Pancreas (tissue), 10 donors: ENCODE results near the gene CLSTN3. TPM values are rescaled to one million over a fixed set of nuclear protein-coding genes. Genes with fewer than 3 reads are reported as not detected.

Experiments
- ATAC-seq, 4 donors: fragments of 200-7000 bp; cut with Tn5 transposase; one replicate each; pipeline versions ENCODE4 v1.8.0 to v1.9.1; 2020; ENCODE audit warnings: mild to moderate bottlenecking in 4 of 4, moderate library complexity in 4 of 4
- DNase-seq, 6 donors: peaks; one replicate each; pipeline ENCODE4 v3.0.0-alpha.2; 2020
- FAIRE-seq: peaks from 2 replicates; lab custom pipeline; 2012; peaks lifted over from hg19 to GRCh38; lab: Jason Lieb, UNC
- H3K27ac ChIP-seq, 4 donors: fragments of 200-600 bp; sonication (generic); 1 replicate in 3 of 4; 2 replicates in 1 of 4; pipeline versions ENCODE4 v1.5.0 to v1.8.0; 2020
- H3K27me3 ChIP-seq, 4 donors: fragments of 200-600 bp; one replicate each; pipeline ENCODE4 v1.8.0; 2021
- H3K36me3 ChIP-seq, 3 donors: fragments of 200-600 bp; sonication (generic) in 1 of 3; one replicate each; pipeline versions ENCODE4 v1.5.0 to v1.8.0; 2020 to 2021
- H3K4me1 ChIP-seq, 3 donors: fragments of 200-600 bp; one replicate each; pipeline ENCODE4 v1.8.0; 2021
- H3K4me3 ChIP-seq, 4 donors: fragments of 200-600 bp; sonication (generic) in 2 of 4; one replicate each; pipeline versions ENCODE4 v1.5.0 to v1.8.0; 2020 to 2021
- H3K9me3 ChIP-seq, 4 donors: fragments of 200-600 bp; one replicate each; pipeline ENCODE4 v1.8.0; 2021
- WGBS, 2 donors: extraction: QIAGEN DNeasy Blood & Tissue Kit; methylation state at CpG; one replicate each; pipeline ENCODE4 v1.1.7; 2013; 5-methylcytosine and 5-hydroxymethylcytosine counted together
- intact Hi-C, 3 donors: fragments of 100-400 bp; cut with DNase I; formaldehyde crosslinking; loops; one replicate each; pipeline versions ENCODE4 v1.11.1 to v1.14.2; 2022
- polyA plus RNA-seq, 2 donors: library from polyadenylated mRNA; stranded (reverse); fragments of 200-250 nt; gene quantifications; one replicate each; pipeline ENCODE4 v1.2.3, GENCODE V29; 2013
- total RNA-seq, 6 donors: library from RNA; stranded (reverse); fragmentation: NEBNext Ultra II Directional in 4 of 6; extraction: Animal tissue kit (Norgen Biotek cat#: 25700) in 4 of 6; gene quantifications; one replicate each; pipeline versions ENCODE4 v1.2.1 to v1.2.4, GENCODE V29; 2021 to 2023
- TF ChIP-seq, protein P1 (sequence below), 4 donors: fragments of 200-600 bp; sonication (generic) in 3 of 4; IDR thresholded peaks; one replicate each; pipeline versions ENCODE4 v1.5.0 to v1.8.0; 2021; ENCODE audit warnings: antibody characterized with exemption in 4 of 4
- donor health status: healthy with polysubstance abuse.
- donor health status: DM: no; HTN: no; CAD: no; lungs with moderate emphysema.
- donor health status: DM: no; HTN: no; CAD: no.
- donor health status: control.
- donor health status: control.
- donor health status: Bipolar disorder and iron deficiency.
- donor health status: DM: yes; HTN: yes; CAD: no.
- donor health status: DM: no; HTN: no; CAD: no.
- donor health status: DM: no; HTN: no; CAD: no.
- donor health status: DM: yes; HTN: yes; CAD: no.

The CLSTN3 gene
- total and polyA plus RNA-seq, 8 donors: 7.8 to 26.2 (median 18.0) TPM

DNA sequence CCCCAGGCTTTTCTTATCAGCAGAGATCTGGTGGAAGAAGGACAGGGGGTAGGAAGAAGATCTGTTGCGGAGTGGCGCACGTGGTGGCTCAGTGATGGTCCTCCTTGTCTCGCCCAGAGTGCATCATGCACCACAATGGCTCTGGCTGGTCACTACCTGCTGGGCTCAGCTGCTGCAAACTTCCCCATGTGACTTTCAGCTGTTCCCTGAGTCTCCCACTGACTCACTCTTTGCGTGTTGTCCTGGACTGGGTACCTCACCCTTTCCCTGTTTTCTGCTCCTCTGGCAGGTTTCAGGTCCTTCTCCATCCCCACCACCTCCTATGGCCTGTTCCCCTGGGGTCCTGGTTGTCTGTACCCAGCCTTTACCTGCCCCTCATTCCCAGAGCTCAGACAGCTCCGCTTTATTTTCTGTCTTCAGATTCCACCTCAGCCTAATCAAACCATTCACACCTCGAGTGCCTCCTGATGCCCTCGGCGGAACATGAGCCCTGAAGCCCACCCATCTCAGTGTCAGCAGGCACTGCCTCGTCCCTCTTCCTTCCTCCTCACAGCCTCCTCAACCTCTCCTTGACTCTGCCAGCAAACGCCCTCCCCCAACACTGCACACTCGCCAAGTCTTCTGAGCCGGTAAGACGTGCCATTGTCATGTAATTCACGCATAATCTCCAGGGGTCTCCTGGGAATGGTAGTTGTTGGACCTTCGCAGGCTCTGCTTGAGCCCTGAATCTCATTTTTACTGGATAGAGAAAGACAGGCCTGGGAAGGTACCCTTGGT is 39.8 kb upstream of the CLSTN3 start:
- DNase-seq: no peak
- H3K27me3 ChIP-seq: no peaks in the 10 kb centered on the region
- FAIRE-seq: no peak
- no peak for ATAC-seq
- no peak overlapping the region for H3K4me3 ChIP-seq
- TF ChIP-seq, protein P1, sequence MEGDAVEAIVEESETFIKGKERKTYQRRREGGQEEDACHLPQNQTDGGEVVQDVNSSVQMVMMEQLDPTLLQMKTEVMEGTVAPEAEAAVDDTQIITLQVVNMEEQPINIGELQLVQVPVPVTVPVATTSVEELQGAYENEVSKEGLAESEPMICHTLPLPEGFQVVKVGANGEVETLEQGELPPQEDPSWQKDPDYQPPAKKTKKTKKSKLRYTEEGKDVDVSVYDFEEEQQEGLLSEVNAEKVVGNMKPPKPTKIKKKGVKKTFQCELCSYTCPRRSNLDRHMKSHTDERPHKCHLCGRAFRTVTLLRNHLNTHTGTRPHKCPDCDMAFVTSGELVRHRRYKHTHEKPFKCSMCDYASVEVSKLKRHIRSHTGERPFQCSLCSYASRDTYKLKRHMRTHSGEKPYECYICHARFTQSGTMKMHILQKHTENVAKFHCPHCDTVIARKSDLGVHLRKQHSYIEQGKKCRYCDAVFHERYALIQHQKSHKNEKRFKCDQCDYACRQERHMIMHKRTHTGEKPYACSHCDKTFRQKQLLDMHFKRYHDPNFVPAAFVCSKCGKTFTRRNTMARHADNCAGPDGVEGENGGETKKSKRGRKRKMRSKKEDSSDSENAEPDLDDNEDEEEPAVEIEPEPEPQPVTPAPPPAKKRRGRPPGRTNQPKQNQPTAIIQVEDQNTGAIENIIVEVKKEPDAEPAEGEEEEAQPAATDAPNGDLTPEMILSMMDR (IDR thresholded peaks at IDR 0.05): no peak
- peaks cover 0 to 7% (median 0%) of the 10 kb centered on the region in 3 donors for H3K4me1 ChIP-seq
- WGBS, 2 donors: 68 to 78% methylated on average over 16 of the region's 16 CpGs
- intact Hi-C loops: loop anchor here in 1 of 3 donors (10.0 kb wide), 1 partner anchor 166 kb away; the partner anchor contains the start of gene ATN1
- H3K9me3 ChIP-seq: no peaks in the 10 kb centered on the region
- H3K27ac ChIP-seq: no peak overlapping the region
- H3K36me3 ChIP-seq: no peaks in the 10 kb centered on the region

DNA sequence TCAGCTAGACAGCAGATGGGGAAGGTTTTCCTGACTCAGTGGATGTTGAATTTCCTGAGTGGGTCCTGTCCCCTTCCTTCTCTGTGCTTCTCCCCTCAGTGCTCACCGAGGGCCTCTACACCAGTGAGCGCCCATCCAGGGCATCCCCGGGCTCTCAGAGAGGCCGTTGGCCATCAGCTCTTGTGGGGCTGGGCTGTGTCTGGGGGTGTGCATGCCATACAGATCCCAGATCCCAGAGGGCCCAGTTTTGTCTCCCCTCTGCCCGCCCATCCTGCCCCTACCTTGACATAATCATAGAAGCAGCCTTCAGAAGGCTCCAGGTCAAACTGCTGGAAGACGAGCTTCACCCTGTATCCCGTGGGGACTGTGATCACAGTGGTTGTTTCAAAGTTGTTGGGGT is 39.0 kb upstream of the CLSTN3 start:
- intact Hi-C loops: loop anchor here in 1 of 3 donors (10.0 kb wide), 1 partner anchor 166 kb away; the partner anchor contains the start of gene ATN1
- TF ChIP-seq, protein P1 (IDR thresholded peaks at IDR 0.05): no peak
- FAIRE-seq (no peak), ATAC-seq (no peak), DNase-seq (no peak)
- no peaks in the 10 kb centered on the region for H3K9me3 ChIP-seq
- no peaks in the 10 kb centered on the region for H3K27me3 ChIP-seq
- peak overlapping the region in 1 of 4 donors; percentile 54 for H3K4me3 ChIP-seq
- H3K4me1 ChIP-seq: peaks cover 0 to 7% (median 0%) of the 10 kb centered on the region in 3 donors
- 71 to 79% methylated on average over 7 of the region's 7 CpGs for WGBS, 2 donors
- no peak overlapping the region for H3K27ac ChIP-seq
- H3K36me3 ChIP-seq: no peaks in the 10 kb centered on the region

DNA sequence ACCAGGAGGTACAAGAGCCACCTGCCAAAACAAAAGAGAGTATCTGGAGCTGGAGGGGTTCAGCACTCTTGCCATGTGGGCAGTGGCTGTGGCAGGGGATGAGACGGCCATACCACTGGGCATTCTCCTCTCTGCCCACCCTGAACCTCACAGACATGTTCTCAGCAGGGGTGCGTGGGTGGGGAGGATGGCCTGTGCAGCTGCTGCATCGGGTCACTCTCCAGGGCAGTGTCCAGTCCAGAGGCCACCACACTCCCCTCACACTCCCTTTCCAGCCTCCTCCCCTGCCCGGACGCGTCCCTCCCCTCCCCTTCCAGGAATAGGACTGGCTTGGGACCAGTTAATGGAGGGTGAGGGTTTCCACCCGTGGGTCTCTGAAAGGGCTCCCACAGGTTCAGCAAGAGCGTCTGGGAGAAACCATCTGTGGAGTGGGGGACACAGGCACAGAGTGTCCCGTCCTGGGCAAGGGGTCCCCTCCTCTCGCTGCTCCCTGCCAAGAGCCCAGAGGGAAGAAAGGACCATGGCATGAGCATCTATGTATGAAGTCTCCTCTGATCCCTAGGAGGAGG is 38.4 kb upstream of the CLSTN3 start:
- Histone ChIP-seq H3K9me3 (no peaks in the 10 kb centered on the region), H3K27me3 (no peaks in the 10 kb centered on the region), H3K4me1 (peaks cover 0 to 7% (median 0%) of the 10 kb centered on the region in 3 donors), H3K27ac (peak overlapping the region in 2 of 4 donors; percentile 40 to 50), H3K4me3 (peak overlapping the region in 3 of 4 donors; percentile 7 to 54 (median 37)), H3K36me3 (no peaks in the 10 kb centered on the region)
- TF ChIP-seq, protein P1 (IDR thresholded peaks at IDR 0.05): no peak
- ATAC-seq (peak; percentile 6 to 47 (median 28)), FAIRE-seq (no peak), DNase-seq (no peak)
- intact Hi-C loops: loop anchor here in 1 of 3 donors (10.0 kb wide), 1 partner anchor 167 kb away; the partner anchor contains the start of gene ATN1
- 31 to 32% methylated on average over 10 of the region's 10 CpGs for WGBS, 2 donors

DNA sequence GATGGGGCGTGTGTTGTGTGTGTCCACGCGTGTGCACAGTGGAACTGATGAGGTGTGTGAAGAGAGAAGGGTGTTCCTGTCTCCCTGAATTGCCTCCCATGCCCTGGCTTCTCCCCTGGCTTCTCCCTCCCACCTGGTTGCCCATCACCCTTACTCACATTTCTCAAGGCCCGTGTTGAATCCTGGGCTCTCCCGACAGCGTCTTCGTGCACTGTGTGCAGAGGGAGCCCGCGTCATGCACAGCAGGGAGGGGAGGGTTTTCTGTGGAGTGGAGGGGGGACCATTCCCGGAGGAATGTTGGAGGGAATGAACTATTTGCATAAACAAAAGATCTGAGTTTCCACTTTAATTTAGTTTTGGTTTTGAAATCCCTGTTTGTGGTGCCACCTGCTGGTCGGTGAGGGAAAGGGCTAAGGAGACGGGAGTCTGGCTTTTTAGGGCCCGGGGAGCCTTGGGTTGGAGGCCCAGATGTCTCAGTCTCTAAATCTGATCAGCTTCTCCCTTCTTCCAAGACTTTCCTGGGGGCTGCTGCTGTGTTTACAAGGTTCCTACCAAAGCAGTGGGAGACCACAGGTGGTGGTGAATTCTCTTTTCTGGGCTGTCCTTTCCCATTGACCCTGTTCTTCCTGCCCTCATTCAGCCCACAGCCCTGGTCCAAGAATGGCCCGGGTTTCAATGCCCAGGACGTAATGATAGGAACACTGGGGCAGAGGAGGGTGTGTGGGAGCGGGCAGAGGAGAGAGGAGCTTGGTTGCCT is 37.8 kb upstream of the CLSTN3 start, which contains the start of gene C1R:
TSS of gene C1R (minus strand) at position 217 of the 757 bp plus-strand sequence. CDS start at position 160, 57 bp downstream.
- no peaks in the 10 kb centered on the region for H3K27me3 ChIP-seq
- intact Hi-C loops: loop anchor here in 1 of 3 donors (10.0 kb wide), 1 partner anchor 168 kb away; the partner anchor contains the start of gene ATN1
- peak within 1 kb of the TSS in 2 of 4 donors; percentile 40 to 50 for H3K27ac ChIP-seq
- peak within 1 kb of the TSS; percentile 7 to 54 (median 26) for H3K4me3 ChIP-seq
- ATAC-seq (peak; percentile 55 to 82 (median 73)), DNase-seq (peak in 5 of 6 donors; percentile 58 to 84 (median 71)), FAIRE-seq (peak; percentile 83)
- 9 to 14% methylated on average over 16 of the region's 16 CpGs for whole genome bisulfite sequencing, 2 donors
- H3K4me1 ChIP-seq: peaks cover 0 to 7% (median 0%) of the 10 kb centered on the region in 3 donors
- TF ChIP-seq, protein P1 (IDR thresholded peaks at IDR 0.05): peak; percentile 73 to 89 (median 82)
- H3K36me3 ChIP-seq: no peaks in the 10 kb centered on the region
- H3K9me3 ChIP-seq: no peaks in the 10 kb centered on the region
